NOMO-1 (cell line): ENCODE results near the gene RAB17.

Experiments
- DNase-seq, 2 experiments: peaks; one replicate each; lab custom pipeline; 2025; ENCODE audit not compliant: unreplicated experiment in 2 of 2; lab: John Stamatoyannopoulos, UW

Gene RAB17

GRCh38 chr2:237590272-237591140, at the start of gene RAB17:
TSS of gene RAB17 (minus strand) at chr2:237590734. CDS start at chr2:237586154, 4,580 bp downstream.
- DNase-seq = no peak

GRCh38 chr2:237639836-237640220, 49.3 kb upstream of the RAB17 start:
- DNase-seq = no peak

GRCh38 chr2:237639052-237639835, 48.7 kb upstream of the RAB17 start:
- no peak for DNase-seq

- DNase-seq = no peak
Measured at GRCh38 chr2:237638176-237638575, 47.6 kb upstream of the RAB17 start.

GRCh38 chr2:237637429-237638135, 47.0 kb upstream of the RAB17 start:
- DNase-seq = no peak

GRCh38 chr2:237636578-237636977, 46.0 kb upstream of the RAB17 start:
- DNase-seq = no peak

- no peak for DNase-seq
Measured at GRCh38 chr2:237633061-237633561, 42.6 kb upstream of the RAB17 start.

GRCh38 chr2:237631801-237632585, 41.5 kb upstream of the RAB17 start:
- no peak for DNase-seq

GRCh38 chr2:237631007-237631785, 40.7 kb upstream of the RAB17 start:
- no peak for DNase-seq

GRCh38 chr2:237630216-237631000, 39.9 kb upstream of the RAB17 start:
- DNase-seq = no peak

- no peak for DNase-seq
Measured at GRCh38 chr2:237629739-237630138, 39.2 kb upstream of the RAB17 start.

GRCh38 chr2:237629188-237629534, 38.6 kb upstream of the RAB17 start:
- no peak for DNase-seq

- no peak for DNase-seq
Measured at GRCh38 chr2:237628247-237629187, 38.0 kb upstream of the RAB17 start.

GRCh38 chr2:237627441-237628246, 37.1 kb upstream of the RAB17 start, which contains the start of gene LRRFIP1:
TSS of gene LRRFIP1 (plus strand) at chr2:237627587. CDS start at chr2:237627645, 58 bp downstream.
- no peak for DNase-seq

- no peak for DNase-seq
Measured at GRCh38 chr2:237626813-237627440, 36.4 kb upstream of the RAB17 start.

- no peak for DNase-seq
Measured at GRCh38 chr2:237625777-237626176, 35.2 kb upstream of the RAB17 start.
